ENCODE results near the gene GDF9. TPM values are rescaled to one million over a fixed set of nuclear protein-coding genes. Genes with fewer than 3 reads are reported as not detected.
"Not testable (repeated sequence)": the region's sequence is repeated elsewhere in the genome, so short reads cannot be mapped to it uniquely, and the experiment has no call there.

GDF9 gene
- total RNA-seq, 4 donors from 2014 or later, result 0.26 to 0.40 TPM; not detected in 2

GRCh38 chr5:132856011-132856410 is 10.3 kb downstream of the GDF9 start:
- Histone ChIP-seq H3K9me3 (no peaks in the 10 kb centered on the region), H3K4me3 (no peak overlapping the region), H3K27ac (no peak overlapping the region), H3K27me3 (no peaks in the 10 kb centered on the region), H3K36me3 (no peaks in the 10 kb centered on the region), H3K4me1 (no peaks in the 10 kb centered on the region)
- no peak for DNase-seq
- 100% methylated on average over 1 to 2 of the region's 3 CpGs for WGBS, 2 donors
- TF ChIP-seq CTCF (IDR thresholded peaks at IDR 0.05) (no peak), POLR2A (IDR thresholded peaks at IDR 0.05) (no peak)
- intact Hi-C loops (cut with DNase I), result no loop called here

GRCh38 chr5:132854992-132855391 is 11.3 kb downstream of the GDF9 start:
- H3K27ac ChIP-seq; H3K27me3 ChIP-seq; H3K36me3 ChIP-seq; H3K4me3 ChIP-seq; DNase-seq; H3K9me3 ChIP-seq; H3K4me1 ChIP-seq; intact Hi-C loops (cut with DNase I): not testable (repeated sequence)
- WGBS, 2 donors, result 89 to 96% methylated on average over 5 of the region's 5 CpGs

GRCh38 chr5:132854301-132854700 is 12.0 kb downstream of the GDF9 start:
- WGBS, 2 donors, result 45 to 51% methylated on average over 3 of the region's 3 CpGs
- Histone ChIP-seq H3K4me1 (no peaks in the 10 kb centered on the region), H3K36me3 (no peaks in the 10 kb centered on the region), H3K9me3 (no peaks in the 10 kb centered on the region), H3K4me3 (no peak overlapping the region), H3K27me3 (no peaks in the 10 kb centered on the region), H3K27ac (no peak overlapping the region)
- TF ChIP-seq CTCF (IDR thresholded peaks at IDR 0.05) (no peak), POLR2A (IDR thresholded peaks at IDR 0.05) (no peak)
- intact Hi-C loops (cut with DNase I), result no loop called here
- no peak for DNase-seq

- Histone ChIP-seq H3K4me1 (no peaks in the 10 kb centered on the region), H3K4me3 (no peak overlapping the region), H3K27ac (no peak overlapping the region), H3K9me3 (no peaks in the 10 kb centered on the region), H3K36me3 (no peaks in the 10 kb centered on the region), H3K27me3 (no peaks in the 10 kb centered on the region)
- intact Hi-C loops (cut with DNase I), result no loop called here
- 3 to 17% methylated on average over 1 of the region's 1 CpG for WGBS, 2 donors
- DNase-seq, result no peak
- no peak for TF ChIP-seq CTCF (IDR thresholded peaks at IDR 0.05)
- no peak for TF ChIP-seq POLR2A (IDR thresholded peaks at IDR 0.05)
Observed at GRCh38 chr5:132853790-132854189, 12.5 kb downstream of the GDF9 start.

- Histone ChIP-seq H3K27me3 (no peaks in the 10 kb centered on the region), H3K4me3 (no peak overlapping the region), H3K4me1 (no peaks in the 10 kb centered on the region), H3K9me3 (no peaks in the 10 kb centered on the region), H3K36me3 (no peaks in the 10 kb centered on the region), H3K27ac (no peak overlapping the region)
- TF ChIP-seq CTCF (IDR thresholded peaks at IDR 0.05) (no peak), POLR2A (IDR thresholded peaks at IDR 0.05) (no peak)
- no peak for DNase-seq
- intact Hi-C loops (cut with DNase I), result no loop called here
- WGBS, 2 donors, result 85 to 86% methylated on average over 3 of the region's 3 CpGs
Observed at GRCh38 chr5:132853323-132853722, 12.9 kb downstream of the GDF9 start.

- Histone ChIP-seq H3K27me3 (no peaks in the 10 kb centered on the region), H3K4me1 (no peaks in the 10 kb centered on the region), H3K4me3 (no peak overlapping the region), H3K27ac (no peak overlapping the region), H3K9me3 (no peaks in the 10 kb centered on the region), H3K36me3 (no peaks in the 10 kb centered on the region)
- intact Hi-C loops (cut with DNase I), result no loop called here
- WGBS, 2 donors, result 79 to 82% methylated on average over 2 of the region's 2 CpGs
- DNase-seq, result no peak
- TF ChIP-seq CTCF (IDR thresholded peaks at IDR 0.05), result no peak
- TF ChIP-seq POLR2A (IDR thresholded peaks at IDR 0.05), result no peak
Observed at GRCh38 chr5:132850066-132850465, 16.2 kb downstream of the GDF9 start.
